HG03457 (cell line): ENCODE measurements around the gene TMEM266.
A peak's percentile ranks its signal among the peaks of the same experiment; 100 is the strongest.

ENCODE experiments used
- ATAC-seq: cut with Tn5 transposase; IDR thresholded peaks from one replicate; pipeline ENCODE4 v1.9.1; 2021; ENCODE audit warnings: moderate number of reproducible peaks; ENCODE audit not compliant: unreplicated experiment

Gene TMEM266

DNA sequence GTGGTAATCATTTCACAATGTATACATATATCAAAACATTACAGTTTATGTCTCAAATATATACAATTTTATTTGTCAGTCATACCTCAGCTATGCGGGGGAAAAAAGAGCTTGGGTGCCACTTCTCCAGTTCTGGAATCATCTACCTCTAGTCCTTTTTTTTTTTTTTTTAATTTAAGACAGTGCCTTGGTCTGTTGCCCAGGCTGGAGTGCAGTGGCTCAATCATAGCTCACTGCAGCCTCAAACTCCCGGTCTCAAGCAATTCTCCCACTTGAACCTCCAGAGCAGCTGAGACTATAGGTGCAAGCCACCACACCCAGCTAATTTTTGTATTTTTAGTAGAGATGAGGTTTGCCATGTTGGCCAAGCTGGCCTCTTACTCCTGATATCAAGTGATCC is 67.4 kb downstream of the TMEM266 start:
- no peak for ATAC-seq

DNA sequence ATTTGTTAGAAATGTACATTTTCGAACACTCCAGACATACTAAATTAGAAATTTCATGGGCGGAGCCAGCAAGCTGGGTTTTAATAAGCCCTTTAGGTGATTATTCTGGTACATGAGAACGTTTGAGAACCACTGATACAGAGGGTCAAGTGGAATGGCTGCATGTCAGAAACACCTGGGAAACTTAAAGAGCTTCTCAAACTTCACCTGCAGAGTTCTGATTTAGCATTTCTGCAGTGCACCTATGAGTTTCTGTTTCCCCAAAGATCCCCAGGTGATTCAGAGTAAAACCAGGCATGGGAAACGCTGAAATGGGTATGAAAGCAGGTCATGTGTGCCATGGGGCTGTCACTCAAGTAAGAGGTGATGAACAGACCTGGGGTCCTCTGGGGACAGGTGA is 68.1 kb downstream of the TMEM266 start:
- ATAC-seq, result no peak

GRCh38 chr15:76134537-76134936 is 74.8 kb downstream of the TMEM266 start:
- no peak for ATAC-seq

DNA sequence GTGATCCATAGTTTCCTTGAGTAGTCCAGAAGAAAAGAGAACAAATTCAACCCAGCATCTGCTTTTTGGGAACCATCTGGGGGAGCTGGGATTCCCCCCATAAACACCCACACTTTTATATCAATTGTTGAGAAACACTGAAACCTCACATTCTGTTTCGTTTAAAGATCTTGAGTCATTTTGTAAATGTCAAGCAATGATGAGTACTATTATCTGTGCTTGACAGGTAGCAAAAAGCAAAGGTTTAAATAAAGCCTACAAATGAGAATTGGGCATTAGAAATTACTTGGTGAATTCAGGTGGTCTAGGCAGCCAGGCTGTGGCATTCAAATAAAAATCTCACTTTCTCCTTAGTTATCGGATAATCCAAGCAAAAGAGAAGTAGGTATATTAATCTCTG is 75.7 kb downstream of the TMEM266 start:
- ATAC-seq, result no peak

DNA sequence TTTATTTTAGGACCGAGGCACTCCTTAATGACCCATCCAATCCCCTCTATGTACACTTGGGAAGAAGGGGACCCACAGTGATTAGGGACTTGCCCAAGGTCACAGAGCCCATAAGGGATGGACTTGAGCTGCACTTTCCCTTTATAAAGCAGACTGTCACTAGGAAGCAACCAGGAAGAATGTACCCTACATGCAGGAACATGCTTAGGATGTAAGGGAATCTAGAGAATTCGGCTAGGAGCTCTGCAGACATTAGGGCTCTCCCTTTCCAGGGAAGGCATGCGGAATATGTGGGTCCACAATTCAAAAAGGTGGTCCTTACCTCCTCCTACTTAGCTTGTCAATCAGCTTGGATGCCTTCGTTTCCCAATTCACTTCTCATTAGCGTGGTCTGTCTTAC is 78.7 kb downstream of the TMEM266 start:
- no peak for ATAC-seq

- ATAC-seq, result no peak
Observed at GRCh38 chr15:76139368-76140073, 79.7 kb downstream of the TMEM266 start.

DNA sequence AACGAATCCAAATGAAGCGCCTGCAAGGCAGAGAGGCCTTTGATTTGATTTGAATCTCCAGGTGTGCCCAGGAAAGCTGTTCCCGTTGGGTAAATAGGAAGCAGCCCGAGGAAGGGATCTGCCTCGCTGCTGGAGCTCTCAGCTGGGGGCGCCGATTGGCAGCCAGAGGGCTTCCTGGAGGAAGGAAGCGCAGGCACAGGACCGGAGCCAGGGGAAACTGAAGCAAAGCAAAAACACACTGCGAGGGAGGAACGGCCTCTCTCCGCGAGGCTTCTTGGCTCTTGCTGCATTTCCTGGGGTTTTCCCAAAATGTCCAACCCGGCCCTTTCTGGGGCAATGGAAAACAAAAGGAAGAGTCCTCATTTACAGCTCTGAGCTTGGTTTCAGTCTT is 80.3 kb downstream of the TMEM266 start:
- no peak for ATAC-seq

GRCh38 chr15:76146812-76147211 is 87.0 kb downstream of the TMEM266 start:
- no peak for ATAC-seq

DNA sequence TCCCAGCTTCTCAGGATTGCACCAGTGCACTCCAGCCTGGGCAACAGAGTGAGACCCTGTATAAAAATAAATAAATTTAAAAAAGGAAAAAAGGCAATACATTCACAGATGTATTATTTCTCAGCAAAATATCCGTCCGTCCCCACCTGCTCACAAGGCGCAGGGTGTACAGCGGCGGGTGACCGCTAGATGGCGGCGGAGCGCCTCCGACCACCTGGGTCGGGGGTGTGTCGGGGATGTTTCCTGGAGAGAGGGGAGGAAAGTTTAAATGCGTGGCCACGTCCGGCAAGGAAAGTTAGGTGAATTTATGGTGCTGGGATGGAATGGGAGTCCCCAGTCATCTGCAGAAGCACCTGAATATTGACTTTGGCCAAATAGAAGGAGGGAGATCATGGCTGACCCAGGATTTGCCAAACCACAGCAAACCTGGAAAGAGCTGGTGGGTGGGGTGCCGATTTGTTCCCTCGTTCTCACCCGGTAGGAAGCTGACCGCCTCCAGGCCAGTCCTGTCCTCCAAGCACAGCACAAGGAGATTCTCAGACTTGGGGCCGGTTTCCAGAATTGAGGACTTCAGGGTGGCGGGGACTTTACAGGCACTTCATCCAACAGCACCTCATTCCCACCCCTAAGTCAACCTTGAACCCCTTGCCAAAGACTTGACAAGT is 88.3 kb downstream of the TMEM266 start:
- ATAC-seq, result no peak

DNA sequence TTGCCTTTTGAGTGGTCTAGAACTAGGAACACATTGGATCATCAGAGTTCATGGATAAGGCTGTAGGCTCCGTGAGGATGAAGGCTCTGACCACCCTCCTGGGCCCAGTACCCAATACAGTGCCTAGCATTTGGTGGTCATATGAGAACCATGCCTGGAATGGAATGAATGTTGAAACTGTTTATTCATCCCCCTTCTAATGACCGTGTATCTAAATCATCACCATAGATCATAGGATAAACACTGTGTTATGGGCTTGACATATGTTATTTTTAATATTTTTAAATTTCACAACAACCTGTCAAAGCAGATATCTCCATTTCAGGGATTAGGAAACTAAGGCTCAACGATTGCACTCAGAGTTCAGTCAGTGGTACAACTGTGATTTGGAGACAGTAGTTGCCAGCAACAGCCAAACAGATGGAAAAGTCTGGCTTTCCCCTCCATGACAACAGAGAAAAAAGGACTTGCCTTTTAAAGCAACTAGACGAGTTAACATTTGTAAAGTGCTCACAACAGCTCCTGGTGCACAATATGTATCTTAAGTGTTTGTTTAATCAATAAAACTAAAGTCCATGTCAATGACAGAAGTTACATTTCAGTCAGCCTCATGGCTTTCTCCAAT is 89.6 kb downstream of the TMEM266 start:
- ATAC-seq, result no peak

- no peak for ATAC-seq
Observed at GRCh38 chr15:76150513-76150912, 90.7 kb downstream of the TMEM266 start.

- peak; percentile 67 for ATAC-seq
Observed at GRCh38 chr15:76150971-76151598, 91.3 kb downstream of the TMEM266 start.

- ATAC-seq, result no peak
Observed at GRCh38 chr15:76151599-76151974, 91.8 kb downstream of the TMEM266 start.

DNA sequence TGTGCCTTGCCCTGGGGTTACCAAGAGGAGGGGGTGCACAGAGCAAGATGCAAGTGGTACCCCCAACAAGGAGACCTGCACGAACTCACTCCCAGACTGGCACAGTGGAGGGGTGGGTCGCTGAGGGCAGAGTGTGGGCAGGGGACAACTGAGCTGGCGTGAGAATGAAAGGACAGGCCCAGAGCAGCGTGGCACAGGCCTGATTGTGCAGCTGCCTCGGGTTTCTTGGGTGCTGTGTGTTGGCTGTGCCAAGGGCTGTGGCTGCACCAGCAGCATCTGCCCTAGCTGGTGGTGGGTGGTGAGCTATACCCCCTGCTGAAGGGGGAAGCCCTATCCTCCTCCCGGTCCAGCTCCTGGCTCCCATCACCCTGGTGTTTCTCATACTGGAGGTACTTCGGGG is 92.4 kb downstream of the TMEM266 start:
- no peak for ATAC-seq

- ATAC-seq, result no peak
Observed at GRCh38 chr15:76153241-76154197, 93.7 kb downstream of the TMEM266 start.

DNA sequence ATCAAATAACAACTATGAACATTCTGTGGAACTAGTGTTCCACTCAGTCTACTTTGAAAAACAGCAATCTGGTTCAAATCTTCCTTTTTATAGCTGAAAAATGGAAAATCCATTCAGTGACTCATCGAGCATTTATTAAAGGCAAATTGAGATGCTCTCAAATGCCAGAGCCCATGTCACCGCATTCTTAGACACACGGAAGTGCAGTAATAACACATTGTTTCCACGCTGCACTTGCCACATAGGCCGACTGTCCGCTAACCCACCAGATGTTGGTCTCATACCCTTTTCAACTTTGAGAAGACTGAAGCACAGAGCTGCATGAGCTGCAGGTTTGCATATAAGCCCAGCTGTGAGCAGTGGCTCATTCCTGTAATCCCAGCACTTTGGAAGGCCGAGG is 95.9 kb downstream of the TMEM266 start:
- no peak for ATAC-seq

DNA sequence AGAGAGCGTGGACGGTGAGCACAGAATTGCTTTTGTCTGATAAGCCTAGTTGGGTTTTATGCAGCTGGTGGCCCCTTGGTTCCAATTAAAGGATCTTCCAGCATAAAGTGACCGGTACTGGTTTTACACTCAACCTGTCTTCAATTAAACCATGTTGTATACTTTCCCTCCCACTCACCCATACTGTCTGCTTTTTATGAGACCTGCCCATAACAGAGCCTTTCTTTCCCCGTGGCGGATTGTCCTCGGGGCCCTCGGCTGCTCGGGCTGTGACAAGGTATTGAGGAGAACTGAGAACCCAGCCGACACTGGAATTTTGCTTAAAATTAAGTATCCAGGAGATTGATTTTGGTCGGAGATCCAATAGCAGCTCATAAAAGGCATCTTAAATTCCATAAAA is 98.4 kb downstream of the TMEM266 start:
- ATAC-seq, result no peak

DNA sequence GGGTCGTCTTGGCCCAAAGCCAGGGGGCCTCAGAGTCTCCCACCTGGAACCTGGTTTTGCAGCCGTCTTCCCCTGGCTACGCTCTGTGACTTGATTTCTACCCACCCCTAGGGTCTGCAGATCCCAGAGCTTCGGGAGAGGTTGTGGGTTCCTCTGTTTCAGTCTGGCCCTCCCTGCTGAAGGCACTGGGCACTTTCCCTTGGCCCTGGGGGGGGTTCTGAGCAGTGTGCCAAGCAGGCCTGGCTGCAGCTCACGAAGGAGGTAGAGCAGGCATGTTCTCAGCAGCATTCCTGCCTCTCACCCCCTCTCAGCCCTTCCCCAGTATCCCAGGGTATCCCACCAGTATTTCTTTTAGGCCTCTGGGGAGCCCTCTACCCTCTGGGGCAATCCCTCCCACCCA is 99.0 kb downstream of the TMEM266 start:
- ATAC-seq, result no peak

GRCh38 chr15:76159282-76159681 is 99.5 kb downstream of the TMEM266 start:
- ATAC-seq, result no peak

GRCh38 chr15:76160426-76161152 is 100.8 kb downstream of the TMEM266 start:
- ATAC-seq, result no peak
